ENCODE data around the gene TEX47.

DNA sequence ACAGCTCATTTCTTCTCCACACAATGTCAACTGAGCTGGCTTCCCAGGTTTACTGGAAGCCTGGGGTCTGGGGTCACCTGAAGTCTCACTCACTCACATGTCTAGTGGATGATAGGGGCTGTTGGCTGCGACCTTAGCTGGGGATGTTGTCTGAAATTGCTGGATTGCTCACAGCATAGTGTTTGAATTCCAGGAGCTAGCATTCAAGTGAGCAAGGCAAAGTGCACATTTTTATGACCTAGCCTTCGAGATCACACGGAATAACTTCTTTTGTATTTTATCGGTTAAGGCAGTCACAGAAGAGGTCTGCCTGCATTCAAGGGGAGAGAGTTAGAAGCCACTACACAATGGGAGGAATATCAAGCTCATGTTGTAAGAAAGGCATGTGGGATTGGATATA is 3.6 kb downstream of the TEX47 start:
- TF ChIP-seq EZH2phosphoT487 (IDR thresholded peaks at IDR 0.05) (no peak), EZH2 (IDR thresholded peaks at IDR 0.05) (no peak)

Measured in neural progenitor cell (in vitro differentiated cells).